LNCaP clone FGC (cell line): ENCODE measurements around the gene B3GAT1.

Experiments used
- DNase-seq: peaks from one replicate; pipeline ENCODE4 v3.0.0-alpha.2; 2011; ENCODE audit warnings: low read depth
- H3K4me3 ChIP-seq: 2 replicates; pipeline ENCODE4 v1.5.1; 2011; ENCODE audit warnings: mild to moderate bottlenecking, low read depth, low read length, control low read depth
- CTCF ChIP-seq: IDR thresholded peaks from 2 replicates; pipeline ENCODE4 v1.5.1; 2012; ENCODE audit warnings: mild to moderate bottlenecking; ENCODE audit not compliant: control insufficient read depth, insufficient read depth; ENCODE audit errors: extremely low read depth

Gene B3GAT1

GRCh38 chr11:134410766-134411165, 1.3 kb downstream of the B3GAT1 start:
- no peak for TF ChIP-seq CTCF
- H3K4me3 ChIP-seq = no peak overlapping the region
- DNase-seq = no peak

- no peak for TF ChIP-seq CTCF
- H3K4me3 ChIP-seq = no peak overlapping the region
- DNase-seq = no peak
Measured at GRCh38 chr11:134409552-134410429, 2.3 kb downstream of the B3GAT1 start.

- no peak for DNase-seq
- H3K4me3 ChIP-seq = no peak overlapping the region
- no peak for TF ChIP-seq CTCF
Measured at GRCh38 chr11:134407923-134408322, 4.1 kb downstream of the B3GAT1 start.

DNA sequence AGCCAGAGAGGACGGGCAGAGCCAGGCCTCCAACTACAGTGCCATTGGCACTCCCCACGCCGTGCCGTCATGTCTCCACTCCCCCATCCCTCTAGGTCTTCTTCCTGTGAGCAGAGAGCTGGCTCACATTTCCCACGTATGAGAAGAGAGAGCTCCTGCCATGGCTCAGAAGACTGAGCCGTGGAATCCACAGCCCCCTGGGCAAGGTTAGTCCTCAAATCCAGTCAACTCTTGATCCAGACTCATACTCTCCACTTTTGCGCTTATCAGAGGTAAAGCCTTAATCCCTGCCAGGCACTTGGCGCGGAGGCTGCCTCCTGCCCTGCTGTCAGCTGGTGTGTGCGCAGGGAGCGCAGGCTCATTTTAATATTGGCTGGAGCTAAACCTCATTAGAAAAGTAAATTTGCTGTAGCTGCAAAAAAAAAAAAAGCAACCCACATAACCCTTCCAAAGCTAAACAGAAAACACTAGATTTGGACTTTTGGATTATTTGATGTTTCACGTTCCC, 4.7 kb downstream of the B3GAT1 start:
- no peak overlapping the region for H3K4me3 ChIP-seq
- no peak for TF ChIP-seq CTCF
- DNase-seq = no peak

DNA sequence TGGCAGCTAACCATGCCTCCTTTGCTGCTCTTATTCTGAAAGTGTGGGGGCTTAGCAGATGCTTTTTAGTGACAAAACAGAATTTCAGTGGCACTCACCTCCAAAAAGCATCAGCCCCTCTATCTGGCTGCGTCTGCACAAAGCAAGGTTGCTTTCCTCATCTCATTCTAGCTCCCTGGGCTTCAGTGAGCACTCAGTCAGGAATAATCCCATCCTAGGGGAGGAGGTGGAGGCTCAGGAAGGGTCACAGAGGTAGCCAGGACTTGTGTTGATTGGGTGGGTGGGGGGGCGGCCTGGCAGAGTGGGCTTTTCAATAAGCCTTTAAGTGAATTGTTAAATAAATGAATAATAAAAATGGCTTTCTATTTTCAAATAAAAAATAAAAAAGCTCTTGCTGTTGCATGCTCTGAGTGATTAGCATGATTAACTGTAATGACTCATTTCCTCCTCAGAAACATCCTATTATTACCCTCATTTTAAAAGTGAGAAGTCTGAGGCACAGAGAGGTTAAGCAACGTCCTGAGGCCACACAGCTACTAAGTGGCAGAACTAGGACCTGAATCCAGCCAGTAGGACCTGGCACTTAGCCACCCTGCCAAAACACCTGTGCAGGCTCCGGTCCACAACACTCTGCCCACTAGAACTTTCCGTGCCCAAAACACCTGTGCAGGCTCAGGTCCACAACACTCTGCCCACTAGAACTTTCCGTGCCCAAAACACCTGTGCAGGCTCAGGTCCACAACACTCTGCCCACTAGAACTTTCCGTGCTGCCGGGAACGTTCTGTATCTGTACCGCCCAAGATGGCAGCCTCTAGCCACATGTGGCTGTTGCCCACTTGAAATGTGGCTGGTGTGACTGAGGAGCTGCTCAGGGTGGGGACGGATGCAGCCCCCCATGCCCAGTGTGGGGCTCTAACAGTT, 5.5 kb downstream of the B3GAT1 start:
- no peak overlapping the region for H3K4me3 ChIP-seq
- TF ChIP-seq CTCF = no peak
- DNase-seq = no peak

GRCh38 chr11:134405841-134406240, 6.2 kb downstream of the B3GAT1 start:
- no peak overlapping the region for H3K4me3 ChIP-seq
- DNase-seq = no peak
- TF ChIP-seq CTCF = no peak
